GDM1 (cell line): Measurements from ENCODE around the gene BAZ1B.
"Not testable (repeated sequence)": the region's sequence is repeated elsewhere in the genome, so short reads cannot be mapped to it uniquely, and the experiment has no call there.

Experiments
- DNase-seq: peaks from one replicate; lab custom pipeline; 2025; lab: John Stamatoyannopoulos, UW

BAZ1B gene

DNA sequence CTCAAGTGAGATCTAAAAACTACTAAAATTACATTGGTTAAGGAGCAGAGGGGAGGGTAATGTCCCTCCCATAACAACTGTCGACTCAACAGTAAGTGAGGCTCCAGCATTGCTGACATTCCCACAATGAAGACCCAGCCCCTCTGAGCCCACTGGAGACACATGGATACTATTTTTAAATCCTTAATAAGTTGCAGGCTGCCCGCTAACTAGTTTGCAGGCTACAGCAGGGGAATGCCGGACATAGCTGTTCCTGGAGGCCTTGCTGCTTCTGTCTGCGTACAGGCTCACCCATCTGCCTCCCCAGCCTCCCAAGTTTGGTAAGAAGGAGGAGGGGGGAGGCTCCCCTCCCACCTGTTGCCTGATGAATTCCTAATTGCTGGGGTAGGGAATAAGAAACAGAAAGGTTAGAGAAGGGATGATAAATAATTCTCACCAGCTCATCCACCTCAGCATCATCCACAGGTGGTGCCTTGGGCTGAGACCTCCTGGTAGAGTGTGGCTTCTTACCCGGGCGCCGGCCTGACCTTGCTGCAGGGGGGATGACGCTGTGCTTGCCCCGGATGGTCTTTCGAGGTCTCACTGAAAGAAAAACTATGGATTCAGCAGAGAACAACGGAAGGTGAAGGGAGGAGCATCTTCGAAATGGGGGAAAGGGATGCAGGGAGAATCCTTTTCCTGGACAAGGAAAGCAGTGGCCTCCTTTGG lies 78.4 kb downstream of the BAZ1B start:
- DNase-seq = no peak

DNA sequence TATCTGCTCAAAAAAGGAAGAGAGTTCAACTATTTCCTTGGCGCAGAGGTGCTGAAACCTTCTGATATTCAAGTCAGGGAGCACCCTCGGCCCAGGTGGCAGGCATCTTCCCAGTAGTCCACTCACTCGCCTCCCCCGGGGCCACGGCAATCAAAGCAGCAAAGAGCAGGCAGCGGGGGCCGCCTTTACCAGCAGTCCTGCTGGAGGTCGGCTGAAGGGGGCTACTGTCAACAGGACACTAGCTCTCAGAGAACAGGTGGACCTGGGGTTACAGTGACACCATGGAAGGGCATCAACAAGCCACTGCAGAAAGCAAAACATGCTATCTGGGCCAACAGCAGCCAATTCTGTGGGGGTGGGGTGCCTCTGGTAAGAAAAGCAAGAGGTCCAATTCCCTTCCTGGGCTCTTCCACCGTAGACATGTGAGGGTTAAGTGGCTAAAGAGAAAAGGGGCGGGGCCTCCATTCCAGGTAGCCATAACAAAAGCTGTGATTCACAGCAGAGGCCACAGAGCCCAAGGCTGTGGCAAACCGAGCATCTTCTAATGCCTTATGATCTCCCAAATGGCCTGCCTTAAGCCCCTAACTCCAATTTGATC lies 79.1 kb downstream of the BAZ1B start:
- DNase-seq = no peak

DNA sequence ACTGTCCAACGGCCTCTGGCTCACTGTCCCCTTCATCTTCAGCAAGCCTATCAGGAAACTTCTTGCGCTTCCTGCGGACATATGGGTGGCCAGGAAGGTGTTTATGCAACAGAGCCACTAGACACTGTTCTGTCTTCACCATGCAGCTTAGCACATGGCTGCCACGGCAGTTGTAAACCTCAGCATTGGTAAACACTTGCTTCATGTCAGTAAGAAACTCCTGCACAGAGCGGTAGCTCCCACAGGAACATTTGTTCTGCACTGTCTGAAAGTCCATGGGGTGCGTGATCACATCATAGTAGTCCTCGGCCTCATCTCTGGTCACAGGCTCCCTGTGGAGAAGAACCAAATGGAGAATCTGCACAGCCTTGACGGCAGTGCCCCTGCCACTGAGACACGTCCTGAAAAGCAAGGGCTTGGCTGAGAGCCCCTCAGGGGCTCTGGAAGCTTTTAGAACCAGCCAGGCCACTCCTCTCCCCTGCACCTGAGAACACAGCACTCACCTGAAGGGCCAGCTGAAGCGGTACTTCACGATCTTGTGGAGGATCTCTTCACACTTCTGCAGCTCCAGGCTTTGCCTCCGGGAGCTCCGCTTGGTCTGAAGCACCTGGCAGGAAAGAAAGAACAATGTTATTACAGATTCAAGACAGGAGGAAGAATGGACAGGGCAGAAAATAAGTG lies 79.7 kb downstream of the BAZ1B start:
- no peak for DNase-seq

DNA sequence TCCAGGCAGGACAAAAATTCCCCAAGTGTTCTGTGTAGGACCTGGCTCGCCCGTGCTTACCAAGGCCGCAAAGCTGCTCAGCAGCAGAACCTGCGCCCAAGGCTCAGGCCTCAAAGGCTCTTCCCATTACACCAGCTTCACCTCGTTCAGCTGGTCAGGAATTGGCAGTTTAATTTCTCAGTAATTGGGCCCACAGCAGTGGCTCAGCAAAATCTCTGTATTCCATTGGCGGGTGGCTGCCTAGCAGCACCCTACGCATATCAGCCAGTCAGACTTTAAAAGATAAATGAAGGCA lies 82.7 kb downstream of the BAZ1B start:
- no peak for DNase-seq

DNA sequence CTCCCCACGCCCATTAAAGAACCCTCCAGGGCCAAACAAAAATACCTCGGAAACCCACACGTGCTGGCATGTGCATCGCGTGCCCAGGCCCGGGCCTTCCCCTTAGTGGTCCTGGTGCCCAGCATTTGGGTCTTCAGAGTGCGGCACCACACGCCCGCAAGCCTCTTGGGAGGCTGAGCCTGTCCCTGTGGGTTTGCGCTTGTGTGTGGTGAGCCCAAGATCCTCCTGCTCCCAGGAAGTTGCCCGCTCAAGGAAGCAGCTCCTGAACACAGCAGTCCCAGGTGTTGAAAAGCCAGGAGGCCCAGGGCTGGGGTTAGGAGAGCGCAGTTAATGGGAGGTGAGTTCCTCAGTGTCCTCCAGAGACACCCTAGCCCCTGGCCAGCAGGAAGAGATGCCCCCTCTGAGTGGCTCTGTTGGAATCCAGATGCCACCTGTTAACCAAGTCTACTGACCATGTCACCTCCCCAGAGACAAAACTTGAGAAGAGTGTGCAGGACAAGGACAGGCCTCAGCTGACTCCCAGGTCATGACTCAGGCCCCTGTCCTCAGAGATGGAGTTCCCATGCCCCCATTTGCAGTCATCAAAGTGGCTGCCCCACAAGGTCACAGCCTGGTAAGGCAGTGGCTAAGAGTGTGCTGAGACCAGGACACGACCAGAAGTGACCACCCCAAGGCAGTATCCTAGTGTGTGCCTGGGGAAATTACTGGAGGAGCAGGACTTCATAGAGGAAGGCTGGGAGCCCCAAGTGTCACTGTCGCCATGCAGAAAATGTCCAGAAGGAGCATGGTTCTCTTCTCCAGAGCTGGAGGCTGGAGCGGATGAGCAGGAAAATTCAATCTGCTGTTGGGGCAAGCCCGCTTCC lies 83.3 kb downstream of the BAZ1B start:
- no peak for DNase-seq

DNA sequence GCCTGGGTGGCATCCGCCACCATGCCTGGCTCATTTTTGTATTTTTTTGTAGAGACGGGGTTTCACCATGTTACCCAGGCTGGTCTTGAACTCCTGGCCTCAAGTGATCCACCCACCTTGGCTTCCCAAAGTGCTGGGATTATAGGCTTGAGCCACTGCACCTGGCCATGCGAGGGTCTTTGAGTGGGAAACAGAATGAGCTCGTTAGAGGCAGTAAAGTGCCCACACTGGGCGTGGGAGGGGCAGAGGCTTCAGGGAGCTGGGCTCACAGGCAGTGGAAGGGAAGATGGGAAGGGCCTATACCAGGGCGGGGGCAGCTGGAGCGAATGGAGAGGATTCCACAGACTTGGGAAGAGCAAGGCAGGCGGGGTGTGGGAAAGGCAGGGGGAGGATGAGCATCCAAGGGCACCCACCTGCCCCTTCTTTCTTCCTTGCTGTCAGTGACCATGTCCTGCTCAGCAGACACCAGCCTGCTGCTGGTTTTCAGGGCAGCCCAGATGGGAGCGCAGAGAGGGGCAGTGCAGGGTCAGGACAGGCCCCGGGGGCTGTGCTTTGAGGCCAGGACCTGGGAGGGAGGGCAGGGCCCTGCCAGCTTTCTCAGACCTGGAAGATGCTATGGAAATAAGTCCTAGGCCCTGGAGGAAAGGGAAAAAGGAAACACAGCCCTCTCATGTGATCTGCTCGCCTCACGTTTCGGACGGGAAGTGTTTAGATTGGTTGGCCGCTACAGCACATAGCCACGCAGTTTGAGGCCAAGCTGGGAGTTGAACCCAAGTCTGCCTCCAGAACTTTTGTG lies 84.3 kb downstream of the BAZ1B start:
- DNase-seq = no peak

DNA sequence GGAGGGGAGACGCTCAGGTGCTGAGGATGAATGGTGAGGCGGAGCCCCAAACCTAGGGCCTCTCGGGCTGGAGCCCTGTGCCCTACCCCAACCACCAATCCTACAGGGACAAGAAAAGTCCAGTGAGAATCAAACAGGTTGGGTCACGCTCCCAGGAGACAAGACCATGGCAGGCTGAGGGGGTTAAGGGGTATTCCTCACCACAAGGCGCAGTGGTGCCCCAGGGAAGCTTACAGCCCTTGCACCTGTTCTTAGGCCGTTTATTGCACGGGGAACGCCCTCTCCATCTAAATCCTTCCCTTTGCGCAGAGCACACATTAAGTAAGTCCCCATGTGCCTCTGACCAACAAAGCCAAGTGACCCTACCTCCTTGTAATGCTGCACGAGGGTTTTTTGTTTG lies 85.0 kb downstream of the BAZ1B start:
- no peak for DNase-seq

DNA sequence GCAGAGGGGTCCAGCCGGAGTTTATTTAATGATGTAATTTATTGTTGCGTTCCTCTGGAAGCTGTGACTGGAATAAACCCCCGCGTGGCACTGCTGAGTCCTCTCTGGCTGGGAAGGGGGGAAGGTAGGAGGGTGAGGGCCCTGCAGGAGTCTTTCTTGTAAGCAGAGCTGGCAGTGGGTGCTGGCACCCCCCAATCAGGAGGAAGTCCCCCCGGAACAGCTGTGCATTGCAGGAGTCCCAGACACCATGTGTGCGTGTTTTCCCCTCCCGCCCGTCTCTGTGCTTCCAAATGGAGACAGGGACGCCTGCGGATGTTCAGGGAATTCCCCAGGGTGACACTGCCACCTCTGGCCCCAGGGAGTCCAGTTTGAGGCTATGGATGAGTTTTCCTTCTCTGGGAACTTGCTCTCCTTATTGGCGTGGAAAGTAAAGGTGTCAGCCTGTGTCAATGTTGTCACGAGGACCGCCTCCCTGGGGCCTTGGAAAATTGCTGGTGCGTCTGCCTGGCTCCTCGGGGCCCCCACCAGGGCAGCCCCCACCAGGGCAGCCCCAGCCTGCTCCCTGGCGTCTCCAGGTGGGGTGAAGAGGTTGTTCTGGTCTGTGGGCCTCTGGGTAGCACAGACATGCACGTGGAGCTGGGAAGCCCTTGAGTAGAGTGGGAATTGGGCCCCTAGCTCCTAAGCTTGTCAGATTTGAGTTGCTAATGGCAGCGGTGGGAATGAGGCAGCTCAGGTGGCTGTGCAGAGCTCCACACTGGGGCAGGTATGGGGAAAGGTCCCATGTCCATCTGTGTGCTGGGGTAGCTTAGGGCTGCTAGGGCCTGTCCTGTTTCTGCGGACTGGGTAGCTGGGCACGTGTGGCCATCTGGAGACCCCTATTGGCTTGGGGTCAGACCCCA lies 85.8 kb downstream of the BAZ1B start:
- DNase-seq = no peak

DNA sequence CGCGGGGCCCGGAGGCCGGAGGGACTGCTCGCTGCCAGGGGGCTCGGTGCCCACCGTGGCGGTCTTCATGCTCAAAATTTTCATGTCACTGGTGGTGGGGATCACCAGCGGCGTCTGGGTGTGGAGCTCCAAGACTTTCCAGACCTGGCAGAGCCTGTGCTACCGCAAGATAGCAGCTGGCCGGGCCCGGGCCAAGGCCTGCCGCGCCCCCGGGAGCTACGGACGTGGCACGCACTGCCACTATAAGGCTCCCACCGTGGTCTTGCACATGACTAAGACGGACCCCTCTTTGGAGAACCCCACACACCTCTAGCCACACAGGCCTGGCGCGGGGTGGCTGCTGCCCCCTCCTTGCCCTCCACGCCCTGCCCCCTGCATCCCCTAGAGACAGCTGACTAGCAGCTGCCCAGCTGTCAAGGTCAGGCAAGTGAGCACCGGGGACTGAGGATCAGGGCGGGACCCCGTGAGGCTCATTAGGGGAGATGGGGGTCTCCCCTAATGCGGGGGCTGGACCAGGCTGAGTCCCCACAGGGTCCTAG lies 86.6 kb downstream of the BAZ1B start:
- DNase-seq = no peak

DNA sequence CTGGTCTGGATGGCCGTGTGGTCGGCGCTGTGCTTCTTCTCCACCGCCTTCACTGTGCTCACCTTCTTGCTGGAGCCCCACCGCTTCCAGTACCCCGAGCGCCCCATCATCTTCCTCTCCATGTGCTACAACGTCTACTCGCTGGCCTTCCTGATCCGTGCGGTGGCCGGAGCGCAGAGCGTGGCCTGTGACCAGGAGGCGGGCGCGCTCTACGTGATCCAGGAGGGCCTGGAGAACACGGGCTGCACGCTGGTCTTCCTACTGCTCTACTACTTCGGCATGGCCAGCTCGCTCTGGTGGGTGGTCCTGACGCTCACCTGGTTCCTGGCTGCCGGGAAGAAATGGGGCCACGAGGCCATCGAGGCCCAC lies 87.4 kb downstream of the BAZ1B start:
- no peak for DNase-seq

DNA sequence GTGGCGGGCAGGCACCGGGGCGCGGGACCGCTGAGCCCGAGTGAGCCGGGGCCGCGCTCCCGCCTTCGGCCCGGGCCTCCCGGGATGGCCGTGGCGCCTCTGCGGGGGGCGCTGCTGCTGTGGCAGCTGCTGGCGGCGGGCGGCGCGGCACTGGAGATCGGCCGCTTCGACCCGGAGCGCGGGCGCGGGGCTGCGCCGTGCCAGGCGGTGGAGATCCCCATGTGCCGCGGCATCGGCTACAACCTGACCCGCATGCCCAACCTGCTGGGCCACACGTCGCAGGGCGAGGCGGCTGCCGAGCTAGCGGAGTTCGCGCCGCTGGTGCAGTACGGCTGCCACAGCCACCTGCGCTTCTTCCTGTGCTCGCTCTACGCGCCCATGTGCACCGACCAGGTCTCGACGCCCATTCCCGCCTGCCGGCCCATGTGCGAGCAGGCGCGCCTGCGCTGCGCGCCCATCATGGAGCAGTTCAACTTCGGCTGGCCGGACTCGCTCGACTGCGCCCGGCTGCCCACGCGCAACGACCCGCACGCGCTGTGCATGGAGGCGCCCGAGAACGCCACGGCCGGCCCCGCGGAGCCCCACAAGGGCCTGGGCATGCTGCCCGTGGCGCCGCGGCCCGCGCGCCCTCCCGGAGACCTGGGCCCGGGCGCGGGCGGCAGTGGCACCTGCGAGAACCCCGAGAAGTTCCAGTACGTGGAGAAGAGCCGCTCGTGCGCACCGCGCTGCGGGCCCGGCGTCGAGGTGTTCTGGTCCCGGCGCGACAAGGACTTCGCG lies 88.0 kb downstream of the BAZ1B start:
- no peak for DNase-seq

DNA sequence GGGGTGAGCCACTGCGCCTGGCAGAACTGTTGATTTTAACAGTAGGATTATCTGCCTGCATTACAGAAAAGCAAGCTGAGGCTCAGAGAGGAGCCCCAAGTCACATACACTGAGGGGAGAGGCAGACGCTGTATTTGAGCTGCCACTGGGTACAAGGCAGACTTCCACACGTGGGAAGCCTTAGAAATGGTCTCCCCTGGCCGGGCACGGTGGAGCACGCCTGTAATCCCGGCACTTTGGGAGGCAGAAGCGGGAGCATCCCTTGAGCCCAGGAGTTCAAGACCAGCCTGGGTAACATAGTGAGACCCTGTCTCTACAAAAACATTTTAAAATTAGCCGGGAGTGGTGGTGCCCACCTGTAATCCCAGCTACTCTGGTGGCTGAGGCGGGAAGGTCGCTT lies 89.4 kb downstream of the BAZ1B start:
- DNase-seq = no peak

DNA sequence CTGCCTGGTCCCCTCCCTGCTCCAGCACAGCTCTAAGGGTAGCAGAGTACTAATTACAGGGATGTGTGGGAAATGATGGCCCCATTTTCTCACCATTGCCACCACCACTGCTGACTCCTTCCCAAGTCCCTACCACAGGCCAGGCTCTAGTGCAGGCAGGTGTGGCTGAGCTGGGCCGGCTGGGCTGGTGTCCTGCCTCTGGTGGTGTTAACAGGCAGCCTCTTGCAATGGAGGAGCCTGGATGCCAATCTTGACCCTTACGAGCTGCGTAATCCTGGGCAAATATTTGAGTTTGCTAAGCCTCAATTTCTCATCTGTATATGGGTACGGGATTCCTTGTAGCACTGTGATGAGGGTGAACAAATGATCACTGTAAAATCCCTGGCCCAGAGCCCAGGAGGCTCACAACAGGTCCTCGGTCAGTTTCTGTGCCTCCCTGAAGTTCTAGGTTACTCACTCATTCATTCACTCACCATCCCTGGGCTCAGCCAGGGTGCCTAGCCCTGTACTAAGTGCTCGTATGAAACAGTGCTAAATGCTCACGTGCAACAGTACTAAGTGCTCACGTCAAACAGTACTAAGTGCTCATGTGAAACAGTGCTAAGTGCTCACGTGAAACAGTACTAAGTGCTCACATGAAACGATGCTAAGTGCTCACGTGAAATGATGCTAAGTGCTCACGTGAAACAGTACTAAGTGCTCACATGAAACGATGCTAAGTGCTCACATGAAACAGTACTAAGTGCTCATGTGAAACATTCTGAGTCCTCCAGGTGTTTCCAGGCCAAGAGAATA lies 90.9 kb downstream of the BAZ1B start:
- no peak for DNase-seq

DNA sequence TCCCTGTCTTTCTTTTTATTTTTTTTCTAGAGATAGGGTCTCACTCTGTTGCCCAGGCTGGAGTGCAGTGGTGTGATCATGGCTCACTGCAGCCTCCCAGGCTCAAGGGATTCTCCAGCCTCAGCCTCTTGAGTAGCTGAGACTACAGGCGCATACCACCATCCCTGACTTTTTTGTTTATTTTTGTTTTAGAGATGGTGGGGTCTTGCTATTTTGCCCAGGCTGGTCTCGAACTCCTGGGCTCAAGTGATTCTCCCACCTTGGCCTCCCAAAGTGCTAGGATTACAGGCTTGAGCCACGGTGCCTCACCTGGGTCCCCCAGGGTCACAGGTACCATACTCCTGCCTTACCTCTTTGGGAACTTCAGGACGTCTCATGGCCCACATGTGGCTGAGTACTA lies 91.6 kb downstream of the BAZ1B start:
- DNase-seq = not testable (repeated sequence)

DNA sequence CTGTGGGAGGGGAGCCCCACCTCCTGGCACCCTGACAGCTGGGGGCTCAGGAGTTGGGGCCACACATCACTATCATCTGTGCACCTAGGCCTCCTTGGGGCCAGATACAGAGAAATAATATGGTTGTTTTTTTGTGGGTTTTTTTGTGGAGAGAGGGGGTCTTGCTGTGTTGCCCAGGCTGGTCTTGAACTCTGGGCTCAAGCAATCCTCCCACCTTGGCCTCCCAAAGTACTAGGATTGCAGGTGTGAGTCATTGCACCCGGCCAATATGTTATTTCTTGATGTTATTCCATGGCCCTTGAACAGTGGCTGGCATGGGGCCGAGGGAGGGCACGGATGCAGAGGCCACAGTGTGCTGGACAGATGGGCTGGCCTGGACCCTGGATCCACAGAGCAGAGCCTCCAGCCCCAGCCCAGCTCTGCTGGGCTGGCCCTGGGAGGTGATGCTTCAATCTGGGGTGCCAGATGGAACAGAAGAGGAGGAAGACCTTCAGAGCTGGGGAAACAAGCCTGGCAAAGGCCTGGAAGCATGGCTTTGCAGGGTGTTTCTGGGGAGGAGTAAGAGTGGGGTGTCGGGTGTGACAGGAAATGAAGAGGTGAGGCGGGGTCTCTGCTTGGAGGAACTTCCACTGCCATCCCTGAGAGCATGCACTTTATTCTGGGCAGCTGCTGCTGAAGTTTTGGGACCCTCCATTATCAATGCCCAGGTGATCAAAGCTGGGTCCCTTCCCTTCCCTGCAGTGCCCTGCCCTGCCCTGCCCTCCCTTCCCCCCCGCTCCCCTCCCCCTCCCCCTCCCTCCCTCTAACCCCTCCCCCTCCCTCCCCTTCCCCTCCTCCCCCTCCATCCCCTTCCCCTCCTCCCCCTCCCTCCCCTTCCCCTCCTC lies 92.2 kb downstream of the BAZ1B start:
- no peak for DNase-seq

DNA sequence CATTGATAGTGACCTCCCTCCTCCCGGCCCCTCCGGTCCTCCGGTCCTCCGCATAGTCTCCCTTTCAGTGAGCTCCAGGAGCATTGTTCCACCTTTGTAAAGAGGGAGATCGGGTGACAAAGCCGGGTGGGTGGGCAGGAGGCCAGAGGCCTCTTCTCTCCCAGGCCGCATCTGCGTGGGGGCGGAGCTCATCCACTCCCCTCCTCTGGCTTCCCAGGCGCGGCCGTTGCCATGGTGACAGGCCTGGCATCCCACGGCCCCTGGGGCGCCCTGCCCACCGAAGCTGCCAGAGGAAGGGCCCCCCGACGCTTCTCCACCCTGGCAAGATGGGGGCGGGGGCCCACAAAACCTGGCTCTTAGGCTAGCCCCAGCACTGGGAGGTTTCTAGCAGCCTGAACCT lies 92.9 kb downstream of the BAZ1B start:
- DNase-seq = no peak

DNA sequence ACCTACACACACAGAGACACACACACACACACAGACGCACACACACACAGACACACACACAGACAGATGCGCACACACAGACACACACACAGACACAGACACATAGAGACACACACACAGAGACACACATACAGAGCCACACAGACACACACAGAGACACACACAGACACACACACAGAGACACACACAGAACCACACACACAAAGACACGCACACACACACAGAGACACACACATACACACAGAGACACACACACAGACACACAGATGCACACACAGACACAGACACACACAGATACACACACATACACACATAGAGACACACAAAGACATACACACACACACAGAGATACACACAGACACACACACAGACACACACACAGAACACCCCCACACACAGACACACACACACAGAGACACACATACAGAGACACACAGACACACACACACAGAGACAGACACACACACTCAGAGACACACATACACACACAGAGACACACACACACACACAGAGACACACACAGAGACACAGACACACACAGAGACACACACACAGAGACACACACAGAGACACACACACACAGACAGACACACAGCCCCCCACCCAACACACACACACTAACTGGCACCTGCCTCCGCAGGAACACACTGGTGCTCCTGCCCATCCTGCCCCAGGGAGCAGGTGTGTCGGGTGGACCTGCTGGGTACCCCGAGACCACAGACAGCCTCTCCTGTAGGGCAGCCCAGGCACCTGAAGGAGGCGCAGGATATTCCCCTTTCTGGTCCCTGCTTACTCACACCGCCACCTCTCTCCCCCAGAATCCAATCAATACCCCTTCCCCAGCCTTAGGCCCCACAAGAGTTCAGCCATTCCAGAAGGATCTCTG lies 93.9 kb downstream of the BAZ1B start:
- no peak for DNase-seq
